Adrenal gland (tissue), 5 donors: ENCODE results near the gene AJUBA.

Experiments
- POLR2A ChIP-seq, 2 donors: fragments of 450-650 bp; IDR thresholded peaks; one replicate each; pipeline ENCODE4 v1.6.1; 2017; ENCODE audit warnings: antibody characterized with exemption in 2 of 2, mild to moderate bottlenecking in 2 of 2, moderate library complexity in 1 of 2
- TF ChIP-seq, protein P1 (sequence below), 6 experiments: fragments of 450-650 bp in 4 of 6; fragments of 200-600 bp in 2 of 6; sonication (generic) in 1 of 6; IDR thresholded peaks; 1 replicate in 5 of 6; 2 replicates in 1 of 6; pipeline versions ENCODE4 v1.5.1 to v1.8.0; 2016 to 2021; ENCODE audit warnings: antibody characterized with exemption in 6 of 6, mild to moderate bottlenecking in 2 of 6, moderate library complexity in 1 of 6
- donor health status: DM: no; HTN: no; CAD: no.

GRCh38 chr14:22996768-22997654 is 14.7 kb upstream of the AJUBA start:
- TF ChIP-seq, protein P1, sequence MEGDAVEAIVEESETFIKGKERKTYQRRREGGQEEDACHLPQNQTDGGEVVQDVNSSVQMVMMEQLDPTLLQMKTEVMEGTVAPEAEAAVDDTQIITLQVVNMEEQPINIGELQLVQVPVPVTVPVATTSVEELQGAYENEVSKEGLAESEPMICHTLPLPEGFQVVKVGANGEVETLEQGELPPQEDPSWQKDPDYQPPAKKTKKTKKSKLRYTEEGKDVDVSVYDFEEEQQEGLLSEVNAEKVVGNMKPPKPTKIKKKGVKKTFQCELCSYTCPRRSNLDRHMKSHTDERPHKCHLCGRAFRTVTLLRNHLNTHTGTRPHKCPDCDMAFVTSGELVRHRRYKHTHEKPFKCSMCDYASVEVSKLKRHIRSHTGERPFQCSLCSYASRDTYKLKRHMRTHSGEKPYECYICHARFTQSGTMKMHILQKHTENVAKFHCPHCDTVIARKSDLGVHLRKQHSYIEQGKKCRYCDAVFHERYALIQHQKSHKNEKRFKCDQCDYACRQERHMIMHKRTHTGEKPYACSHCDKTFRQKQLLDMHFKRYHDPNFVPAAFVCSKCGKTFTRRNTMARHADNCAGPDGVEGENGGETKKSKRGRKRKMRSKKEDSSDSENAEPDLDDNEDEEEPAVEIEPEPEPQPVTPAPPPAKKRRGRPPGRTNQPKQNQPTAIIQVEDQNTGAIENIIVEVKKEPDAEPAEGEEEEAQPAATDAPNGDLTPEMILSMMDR (IDR thresholded peaks at IDR 0.05): no peak
- TF ChIP-seq POLR2A (IDR thresholded peaks at IDR 0.05): no peak
